ENCODE results near the gene TENM4. TPM values are rescaled to one million over a fixed set of nuclear protein-coding genes. Genes with fewer than 3 reads are reported as not detected.

TENM4 gene
- total and polyA plus RNA-seq, 5 experiments from 2014 or later = not detected

- DNase-seq = no peak
- H3K4me1 Mint-ChIP-seq = no peaks in the 10 kb centered on the region
- POLR2A ChIA-PET = no interaction called here
- H3K27me3 Mint-ChIP-seq = peaks cover 0 to 2% (median 0%) of the 10 kb centered on the region in 5 donors
- H3K36me3 Mint-ChIP-seq = no peaks in the 10 kb centered on the region
- no peak overlapping the region for H3K27ac Mint-ChIP-seq
- H3K9me3 Mint-ChIP-seq = peaks cover 0 to 7% (median 0%) of the 10 kb centered on the region in 9 donors
- no peak overlapping the region for H3K4me3 Mint-ChIP-seq
- no peak for ATAC-seq
These were observed 96.0 kb downstream of the TENM4 start for GRCh38 chr11:79344753-79345294.

GRCh38 chr11:79342686-79343085, 98.1 kb downstream of the TENM4 start:
- H3K4me3 Mint-ChIP-seq = no peak overlapping the region
- H3K27ac Mint-ChIP-seq = no peak overlapping the region
- peaks cover 0 to 9% (median 0%) of the 10 kb centered on the region in 5 donors for H3K27me3 Mint-ChIP-seq
- ATAC-seq (no peak), DNase-seq (no peak)
- H3K9me3 Mint-ChIP-seq = peaks cover 0 to 7% (median 0%) of the 10 kb centered on the region in 9 donors
- no peaks in the 10 kb centered on the region for H3K36me3 Mint-ChIP-seq
- POLR2A ChIA-PET = no interaction called here
- no peaks in the 10 kb centered on the region for H3K4me1 Mint-ChIP-seq

- H3K4me1 Mint-ChIP-seq = no peaks in the 10 kb centered on the region
- no peaks in the 10 kb centered on the region for H3K36me3 Mint-ChIP-seq
- peaks cover 0 to 9% (median 0%) of the 10 kb centered on the region in 5 donors for H3K27me3 Mint-ChIP-seq
- DNase-seq (no peak), ATAC-seq (no peak)
- no peak overlapping the region for H3K4me3 Mint-ChIP-seq
- H3K27ac Mint-ChIP-seq = no peak overlapping the region
- H3K9me3 Mint-ChIP-seq = peaks cover 0 to 7% (median 0%) of the 10 kb centered on the region in 9 donors
- POLR2A ChIA-PET = no interaction called here
These were observed 98.6 kb downstream of the TENM4 start for GRCh38 chr11:79342236-79342635.

GRCh38 chr11:79340535-79340934, 100.3 kb downstream of the TENM4 start:
- Mint-ChIP-seq H3K27me3 (peaks cover 0 to 9% (median 0%) of the 10 kb centered on the region in 5 donors), H3K4me1 (no peaks in the 10 kb centered on the region), H3K4me3 (no peak overlapping the region)

GRCh38 chr11:79336797-79337517, 103.9 kb downstream of the TENM4 start:
- Mint-ChIP-seq H3K27ac (no peak overlapping the region), H3K4me3 (no peak overlapping the region), H3K9me3 (peaks cover 0 to 3% (median 0%) of the 10 kb centered on the region in 9 donors), H3K27me3 (peaks cover 0 to 17% (median 1%) of the 10 kb centered on the region in 5 donors), H3K4me1 (no peaks in the 10 kb centered on the region), H3K36me3 (no peaks in the 10 kb centered on the region)
- DNase-seq = no peak
- ATAC-seq = no peak
- POLR2A ChIA-PET = no interaction called here

More at GRCh38 chr11:79340535-79340934, 100.3 kb downstream of the TENM4 start:
- POLR2A ChIA-PET = no interaction called here
- no peak overlapping the region for H3K27ac Mint-ChIP-seq
- ATAC-seq = no peak
- H3K36me3 Mint-ChIP-seq = no peaks in the 10 kb centered on the region
- DNase-seq = no peak
- H3K9me3 Mint-ChIP-seq = peaks cover 0 to 7% (median 0%) of the 10 kb centered on the region in 9 donors

GRCh38 chr11:79335681-79336080, 105.1 kb downstream of the TENM4 start:
- Mint-ChIP-seq H3K4me3 (no peak overlapping the region), H3K4me1 (no peaks in the 10 kb centered on the region), H3K27ac (no peak overlapping the region), H3K9me3 (peaks cover 0 to 3% (median 0%) of the 10 kb centered on the region in 9 donors), H3K36me3 (no peaks in the 10 kb centered on the region), H3K27me3 (peaks cover 0 to 17% (median 1%) of the 10 kb centered on the region in 5 donors)
- ATAC-seq (no peak), DNase-seq (no peak)
- POLR2A ChIA-PET = no interaction called here

- Mint-ChIP-seq H3K9me3 (peaks cover 0 to 2% (median 0%) of the 10 kb centered on the region in 9 donors), H3K27ac (no peak overlapping the region), H3K36me3 (no peaks in the 10 kb centered on the region), H3K4me1 (no peaks in the 10 kb centered on the region), H3K4me3 (no peak overlapping the region), H3K27me3 (peaks cover 0 to 21% (median 1%) of the 10 kb centered on the region in 5 donors)
- POLR2A ChIA-PET = no interaction called here
- ATAC-seq (no peak), DNase-seq (no peak)
These were observed 107.5 kb downstream of the TENM4 start for GRCh38 chr11:79333355-79333754.

GRCh38 chr11:79332017-79332416, 108.8 kb downstream of the TENM4 start:
- H3K9me3 Mint-ChIP-seq = peaks cover 0 to 3% (median 0%) of the 10 kb centered on the region in 9 donors
- no peak for ATAC-seq
- POLR2A ChIA-PET = no interaction called here
- peaks cover 0 to 21% (median 1%) of the 10 kb centered on the region in 5 donors for H3K27me3 Mint-ChIP-seq
- DNase-seq = no peak
- H3K27ac Mint-ChIP-seq = no peak overlapping the region
- no peaks in the 10 kb centered on the region for H3K4me1 Mint-ChIP-seq
- no peaks in the 10 kb centered on the region for H3K36me3 Mint-ChIP-seq
- H3K4me3 Mint-ChIP-seq = no peak overlapping the region

GRCh38 chr11:79331203-79331901, 109.5 kb downstream of the TENM4 start:
- Mint-ChIP-seq H3K36me3 (no peaks in the 10 kb centered on the region), H3K9me3 (peaks cover 0 to 3% (median 0%) of the 10 kb centered on the region in 9 donors), H3K4me1 (no peaks in the 10 kb centered on the region), H3K4me3 (no peak overlapping the region), H3K27me3 (peaks cover 0 to 23% (median 1%) of the 10 kb centered on the region in 5 donors), H3K27ac (no peak overlapping the region)
- POLR2A ChIA-PET = no interaction called here
- no peak for DNase-seq
- ATAC-seq = no peak

GRCh38 chr11:79330651-79331050, 110.2 kb downstream of the TENM4 start:
- no peak for DNase-seq
- POLR2A ChIA-PET = no interaction called here
- H3K4me1 Mint-ChIP-seq = no peaks in the 10 kb centered on the region
- peaks cover 0 to 28% (median 3%) of the 10 kb centered on the region in 5 donors for H3K27me3 Mint-ChIP-seq
- peaks cover 0 to 5% (median 0%) of the 10 kb centered on the region in 9 donors for H3K9me3 Mint-ChIP-seq
- H3K27ac Mint-ChIP-seq = no peak overlapping the region
- no peak for ATAC-seq
- H3K36me3 Mint-ChIP-seq = no peaks in the 10 kb centered on the region
- H3K4me3 Mint-ChIP-seq = no peak overlapping the region

- no peak overlapping the region for H3K27ac Mint-ChIP-seq
- H3K36me3 Mint-ChIP-seq = no peaks in the 10 kb centered on the region
- H3K27me3 Mint-ChIP-seq = peaks cover 0 to 26% (median 3%) of the 10 kb centered on the region in 5 donors
- POLR2A ChIA-PET = no interaction called here
- ATAC-seq = no peak
- H3K4me3 Mint-ChIP-seq = no peak overlapping the region
- peaks cover 0 to 5% (median 0%) of the 10 kb centered on the region in 9 donors for H3K9me3 Mint-ChIP-seq
- no peaks in the 10 kb centered on the region for H3K4me1 Mint-ChIP-seq
- DNase-seq = no peak
These were observed 111.3 kb downstream of the TENM4 start for GRCh38 chr11:79329561-79329960.

- H3K36me3 Mint-ChIP-seq = no peaks in the 10 kb centered on the region
- POLR2A ChIA-PET = no interaction called here
- ATAC-seq (no peak), DNase-seq (no peak)
- peaks cover 1 to 22% (median 3%) of the 10 kb centered on the region in 5 donors for H3K27me3 Mint-ChIP-seq
- H3K4me1 Mint-ChIP-seq = no peaks in the 10 kb centered on the region
- peaks cover 0 to 5% (median 2%) of the 10 kb centered on the region in 9 donors for H3K9me3 Mint-ChIP-seq
- no peak overlapping the region for H3K4me3 Mint-ChIP-seq
- no peak overlapping the region for H3K27ac Mint-ChIP-seq
These were observed 112.4 kb downstream of the TENM4 start for GRCh38 chr11:79328402-79328801.

GRCh38 chr11:79325851-79326250, 115.0 kb downstream of the TENM4 start:
- POLR2A ChIA-PET = no interaction called here
- no peak overlapping the region for H3K27ac Mint-ChIP-seq
- no peak overlapping the region for H3K4me3 Mint-ChIP-seq
- DNase-seq = no peak
- H3K4me1 Mint-ChIP-seq = no peaks in the 10 kb centered on the region
- peaks cover 0 to 5% (median 2%) of the 10 kb centered on the region in 9 donors for H3K9me3 Mint-ChIP-seq
- no peaks in the 10 kb centered on the region for H3K36me3 Mint-ChIP-seq
- peaks cover 1 to 18% (median 3%) of the 10 kb centered on the region in 5 donors for H3K27me3 Mint-ChIP-seq
- ATAC-seq = no peak

All from naive thymus-derived CD8-positive, alpha-beta T cell (primary cell).